Heart left ventricle (tissue), 16 donors: ENCODE measurements around the gene SPINK6. TPM values are rescaled to one million over a fixed set of nuclear protein-coding genes. Genes with fewer than 3 reads are reported as not detected.

Experiments
- ATAC-seq, 4 donors: fragments of 200-7000 bp; cut with Tn5 transposase; one replicate each; pipeline ENCODE4 v1.9.1; 2020 to 2022; ENCODE audit warnings: moderate library complexity in 4 of 4, mild to moderate bottlenecking in 3 of 4, moderate number of reproducible peaks in 1 of 4
- DNase-seq, 5 donors: peaks; one replicate each; pipeline ENCODE4 v3.0.0-alpha.2; 2020
- H3K27ac ChIP-seq, 12 donors: fragments of 200-600 bp; sonication (generic) in 4 of 12; one replicate each; pipeline versions ENCODE4 v1.5.0 to v1.8.0; 2016 to 2022; ENCODE audit warnings: mild to moderate bottlenecking in 2 of 12
- H3K27me3 ChIP-seq, 9 donors: fragments of 200-600 bp; sonication (generic) in 2 of 9; one replicate each; pipeline versions ENCODE4 v1.5.1 to v1.8.0; 2016 to 2022; ENCODE audit warnings: mild to moderate bottlenecking in 3 of 9
- H3K36me3 ChIP-seq, 9 donors: fragments of 200-600 bp; sonication (generic) in 2 of 9; one replicate each; pipeline versions ENCODE4 v1.5.0 to v1.8.0; 2018 to 2022; ENCODE audit warnings: mild to moderate bottlenecking in 2 of 9
- H3K4me1 ChIP-seq, 12 donors: fragments of 200-600 bp; sonication (generic) in 4 of 12; one replicate each; pipeline versions ENCODE4 v1.5.0 to v1.8.0; 2016 to 2022; ENCODE audit warnings: mild to moderate bottlenecking in 3 of 12
- H3K4me3 ChIP-seq, 12 donors: fragments of 200-600 bp; sonication (generic) in 4 of 12; one replicate each; pipeline versions ENCODE4 v1.5.0 to v1.8.0; 2017 to 2022; ENCODE audit warnings: mild to moderate bottlenecking in 9 of 12, moderate library complexity in 4 of 12
- H3K9me3 ChIP-seq, 12 donors: fragments of 200-600 bp; sonication (generic) in 4 of 12; one replicate each; pipeline versions ENCODE4 v1.5.0 to v1.8.0; 2016 to 2022; ENCODE audit warnings: mild to moderate bottlenecking in 1 of 12
- POLR2A ChIP-seq, 2 donors: fragments of 450-650 bp; IDR thresholded peaks; one replicate each; pipeline ENCODE4 v1.6.1; 2017; ENCODE audit warnings: antibody characterized with exemption in 2 of 2, mild to moderate bottlenecking in 2 of 2, moderate library complexity in 2 of 2
- intact Hi-C, 10 donors: fragments of 100-400 bp; cut with DNase I; formaldehyde crosslinking; loops; one replicate each; pipeline versions ENCODE4 v1.11.1 to v1.14.2; 2022
- polyA plus RNA-seq, 2 donors: library from polyadenylated mRNA; stranded (reverse); fragments of 200-250 nt; gene quantifications; one replicate each; pipeline ENCODE4 v1.2.3, GENCODE V29; 2013
- total RNA-seq, 9 donors: library from RNA; depleted of rRNA in 2 of 9; stranded (reverse); fragments of >200 nt in 2 of 9; fragmentation: NEBNext Ultra II Directional in 3 of 9; extraction: Animal tissue kit (Norgen Biotek cat#: 25700) in 3 of 9; gene quantifications; one replicate each; pipeline versions ENCODE4 v1.1.0 to v1.2.4, GENCODE V29; 2016 to 2023
- TF ChIP-seq, protein P1 (sequence below), 12 donors: fragments of 200-600 bp; sonication (generic) in 4 of 12; IDR thresholded peaks; one replicate each; pipeline versions ENCODE4 v1.5.0 to v1.8.0; 2018 to 2022; ENCODE audit warnings: antibody characterized with exemption in 12 of 12, mild to moderate bottlenecking in 5 of 12
- donor health status: ischemic (EF 13 %, LVEDD 7.1; RV severe dilation, severe dysfunction).
- donor health status: healthy with polysubstance abuse.
- donor health status: DM: no; HTN: yes; CAD: no.
- donor health status: DM: no; HTN: no; CAD: no.
- donor health status: ischemic (EF 25% LVEDD 6.9; RV normal size, moderate dysfunction).
- donor health status: ischemic (EF 25% LVEDD 5.7; RV mildly dilated, moderate dysfunction).
- donor health status: healthy.
- donor health status: DM: yes; HTN: yes; CAD: no.
- donor health status: ischemic (EF 35%, LVEDD 5.7; RV mildly dilated, moderate dysfunction).
- donor health status: nonischemic (EF 11% LVEDD 7.7; RV severe dilation, severe dysfunction).
- donor health status: DM: yes; HTN: yes; CAD: no.
- donor health status: PGD.
- donor health status: ischemic (EF 29% LVEDD 5.4; RV normal size, mild dysfunction).
- donor health status: nonischemic (EF 23%, LVEDD 6.1; RV moderate dilation, normal function).

Gene SPINK6
- total and polyA plus RNA-seq, 11 donors = not detected

GRCh38 chr5:148261221-148261620, 58.4 kb downstream of the SPINK6 start:
- intact Hi-C loops = no loop called here
- TF ChIP-seq POLR2A (IDR thresholded peaks at IDR 0.05) = no peak
- TF ChIP-seq, protein P1, sequence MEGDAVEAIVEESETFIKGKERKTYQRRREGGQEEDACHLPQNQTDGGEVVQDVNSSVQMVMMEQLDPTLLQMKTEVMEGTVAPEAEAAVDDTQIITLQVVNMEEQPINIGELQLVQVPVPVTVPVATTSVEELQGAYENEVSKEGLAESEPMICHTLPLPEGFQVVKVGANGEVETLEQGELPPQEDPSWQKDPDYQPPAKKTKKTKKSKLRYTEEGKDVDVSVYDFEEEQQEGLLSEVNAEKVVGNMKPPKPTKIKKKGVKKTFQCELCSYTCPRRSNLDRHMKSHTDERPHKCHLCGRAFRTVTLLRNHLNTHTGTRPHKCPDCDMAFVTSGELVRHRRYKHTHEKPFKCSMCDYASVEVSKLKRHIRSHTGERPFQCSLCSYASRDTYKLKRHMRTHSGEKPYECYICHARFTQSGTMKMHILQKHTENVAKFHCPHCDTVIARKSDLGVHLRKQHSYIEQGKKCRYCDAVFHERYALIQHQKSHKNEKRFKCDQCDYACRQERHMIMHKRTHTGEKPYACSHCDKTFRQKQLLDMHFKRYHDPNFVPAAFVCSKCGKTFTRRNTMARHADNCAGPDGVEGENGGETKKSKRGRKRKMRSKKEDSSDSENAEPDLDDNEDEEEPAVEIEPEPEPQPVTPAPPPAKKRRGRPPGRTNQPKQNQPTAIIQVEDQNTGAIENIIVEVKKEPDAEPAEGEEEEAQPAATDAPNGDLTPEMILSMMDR (IDR thresholded peaks at IDR 0.05) = no peak
- no peaks in the 10 kb centered on the region for H3K4me1 ChIP-seq
- DNase-seq (no peak), ATAC-seq (no peak)
- H3K9me3 ChIP-seq = peaks cover 0 to 41% (median 20%) of the 10 kb centered on the region in 12 donors
- no peaks in the 10 kb centered on the region for H3K36me3 ChIP-seq
- no peak overlapping the region for H3K27ac ChIP-seq
- H3K27me3 ChIP-seq = no peaks in the 10 kb centered on the region
- no peak overlapping the region for H3K4me3 ChIP-seq

Other genes with a start within 250 kb of the SPINK6 start
- 1 to 10 TPM in 1 of 9 donors, under 1 TPM in 6, not detected in 2; 0.16 to 1.7 (median 0.44) TPM for gene SPINK5, start 139.1 kb upstream of the SPINK6 start, total RNA-seq
- 1 to 10 TPM in 1 of 2 donors, under 1 TPM in 1; 0.72 to 2.3 TPM for gene SPINK5, start 139.1 kb upstream of the SPINK6 start, polyA plus RNA-seq
- gene SPINK14, start 34.5 kb upstream of the SPINK6 start, total RNA-seq = not detected
- not detected for gene SPINK14, start 34.5 kb upstream of the SPINK6 start, polyA plus RNA-seq
- gene MARCOL, start 35.5 kb downstream of the SPINK6 start, total RNA-seq = not detected
- not detected for gene MARCOL, start 35.5 kb downstream of the SPINK6 start, polyA plus RNA-seq
- not detected for gene SPINK13, start 65.8 kb downstream of the SPINK6 start, total RNA-seq
- gene SPINK13, start 65.8 kb downstream of the SPINK6 start, polyA plus RNA-seq = not detected
- gene SPINK7, start 109.4 kb downstream of the SPINK6 start, total RNA-seq = not detected
- gene SPINK7, start 109.4 kb downstream of the SPINK6 start, polyA plus RNA-seq = not detected
- under 1 TPM in 1 of 9 donors, not detected in 8; 0.77 TPM for gene SPINK9, start 132.5 kb downstream of the SPINK6 start, total RNA-seq
- gene SPINK9, start 132.5 kb downstream of the SPINK6 start, polyA plus RNA-seq = not detected
- gene FBXO38, start 180.9 kb downstream of the SPINK6 start, total RNA-seq = 10 to 100 TPM; 29.1 to 56.0 (median 48.2) TPM
- gene FBXO38, start 180.9 kb downstream of the SPINK6 start, polyA plus RNA-seq = 10 to 100 TPM; 11.7 to 15.1 TPM